Measurements from ENCODE around the gene NT5C. TPM values are rescaled to one million over a fixed set of nuclear protein-coding genes. Genes with fewer than 3 reads are reported as not detected.

The NT5C gene
- total RNA-seq, 1 experiment from 2014 or later = 116 TPM

DNA sequence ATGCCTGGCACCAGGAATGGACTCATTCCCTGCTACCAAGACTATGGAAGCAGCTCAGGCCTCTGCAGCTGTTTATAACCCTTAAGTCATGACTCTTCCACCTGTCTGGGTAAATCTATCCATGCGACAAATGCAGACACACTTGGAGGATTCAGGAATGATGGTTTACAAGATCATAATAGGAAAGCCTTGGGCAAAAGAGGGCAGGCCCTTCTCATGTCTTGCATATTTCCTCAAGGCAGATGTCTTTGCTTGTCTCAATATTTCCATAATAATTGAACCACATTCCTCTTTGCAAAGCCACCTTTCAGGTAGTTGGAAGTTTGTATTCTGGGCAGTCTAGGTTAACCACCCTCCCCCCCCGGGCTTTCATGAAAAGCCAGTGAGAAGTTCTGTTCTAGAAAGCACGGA, 23.7 kb upstream of the NT5C start:
- Histone ChIP-seq H4K20me1 (ENCODE audit: low read length) (peaks cover 35% of the 10 kb centered on the region), H3K4me1 (ENCODE audit: insufficient read depth, low read length) (peaks cover 49% of the 10 kb centered on the region), H3K9me2 (replicated peaks; ENCODE audit: low read length) (no peaks in the 10 kb centered on the region), H3F3A (ENCODE audit: low read length, unreplicated experiment) (peaks cover 18% of the 10 kb centered on the region), H3K79me2 (ENCODE audit: low read length) (peaks cover 56% of the 10 kb centered on the region), H3K36me3 (ENCODE audit: low read depth, low read length) (0 out of 2 replicates have a peak, but pooled peaks cover 6% of the 10 kb centered on the region), H3K9me3 (ENCODE audit: low read length) (no peaks in the 10 kb centered on the region), H3K4me2 (ENCODE audit: low read length) (peak overlapping the region; percentile 61), H2AFZ (ENCODE audit: low read length) (0 out of 2 replicates have a peak overlapping the region, but pooled peaks have one; percentile 17), H3K27ac (ENCODE audit: low read length) (peak overlapping the region; percentile 63), H3K4me3 (ENCODE audit: low read length) (peak overlapping the region; percentile 25; the same call in 1 of the 2 replicates), H3K9ac (ENCODE audit: low read length) (no peak overlapping the region), H3K27me3 (ENCODE audit: low read length) (no peaks in the 10 kb centered on the region)
- DNase-seq = peak; percentile 43
- ATAC-seq = no peak
- BruUV-seq (replicated peaks) = no TSS peak
- ChIA-PET POLR2A (ENCODE audit: unreplicated experiment) (interaction anchor here (0.6 kb wide), 1 partner anchor 19 kb away, joined by 3 read pairs; no protein-coding TSS in a partner anchor), CTCF (interaction anchor here (1.0 kb wide), 1 partner anchor 42 kb away, joined by 3 read pairs; no protein-coding TSS in a partner anchor)
- intact Hi-C loops (cut with micrococcal nuclease) = loop anchor here (2.0 kb wide), 1 partner anchor 30 kb away; no protein-coding TSS in a partner anchor
- TF ChIP-seq, protein P1, sequence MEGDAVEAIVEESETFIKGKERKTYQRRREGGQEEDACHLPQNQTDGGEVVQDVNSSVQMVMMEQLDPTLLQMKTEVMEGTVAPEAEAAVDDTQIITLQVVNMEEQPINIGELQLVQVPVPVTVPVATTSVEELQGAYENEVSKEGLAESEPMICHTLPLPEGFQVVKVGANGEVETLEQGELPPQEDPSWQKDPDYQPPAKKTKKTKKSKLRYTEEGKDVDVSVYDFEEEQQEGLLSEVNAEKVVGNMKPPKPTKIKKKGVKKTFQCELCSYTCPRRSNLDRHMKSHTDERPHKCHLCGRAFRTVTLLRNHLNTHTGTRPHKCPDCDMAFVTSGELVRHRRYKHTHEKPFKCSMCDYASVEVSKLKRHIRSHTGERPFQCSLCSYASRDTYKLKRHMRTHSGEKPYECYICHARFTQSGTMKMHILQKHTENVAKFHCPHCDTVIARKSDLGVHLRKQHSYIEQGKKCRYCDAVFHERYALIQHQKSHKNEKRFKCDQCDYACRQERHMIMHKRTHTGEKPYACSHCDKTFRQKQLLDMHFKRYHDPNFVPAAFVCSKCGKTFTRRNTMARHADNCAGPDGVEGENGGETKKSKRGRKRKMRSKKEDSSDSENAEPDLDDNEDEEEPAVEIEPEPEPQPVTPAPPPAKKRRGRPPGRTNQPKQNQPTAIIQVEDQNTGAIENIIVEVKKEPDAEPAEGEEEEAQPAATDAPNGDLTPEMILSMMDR (conservative IDR thresholded peaks at IDR 0.05; ENCODE audit: low read depth, low read length) = no peak
- TF ChIP-seq EZH2phosphoT487 (IDR thresholded peaks at IDR 0.05; ENCODE audit: borderline replicate concordance, low read length) = no peak
- no peak for TF ChIP-seq EZH2 (IDR thresholded peaks at IDR 0.05; ENCODE audit: low read length, unreplicated experiment)

DNA sequence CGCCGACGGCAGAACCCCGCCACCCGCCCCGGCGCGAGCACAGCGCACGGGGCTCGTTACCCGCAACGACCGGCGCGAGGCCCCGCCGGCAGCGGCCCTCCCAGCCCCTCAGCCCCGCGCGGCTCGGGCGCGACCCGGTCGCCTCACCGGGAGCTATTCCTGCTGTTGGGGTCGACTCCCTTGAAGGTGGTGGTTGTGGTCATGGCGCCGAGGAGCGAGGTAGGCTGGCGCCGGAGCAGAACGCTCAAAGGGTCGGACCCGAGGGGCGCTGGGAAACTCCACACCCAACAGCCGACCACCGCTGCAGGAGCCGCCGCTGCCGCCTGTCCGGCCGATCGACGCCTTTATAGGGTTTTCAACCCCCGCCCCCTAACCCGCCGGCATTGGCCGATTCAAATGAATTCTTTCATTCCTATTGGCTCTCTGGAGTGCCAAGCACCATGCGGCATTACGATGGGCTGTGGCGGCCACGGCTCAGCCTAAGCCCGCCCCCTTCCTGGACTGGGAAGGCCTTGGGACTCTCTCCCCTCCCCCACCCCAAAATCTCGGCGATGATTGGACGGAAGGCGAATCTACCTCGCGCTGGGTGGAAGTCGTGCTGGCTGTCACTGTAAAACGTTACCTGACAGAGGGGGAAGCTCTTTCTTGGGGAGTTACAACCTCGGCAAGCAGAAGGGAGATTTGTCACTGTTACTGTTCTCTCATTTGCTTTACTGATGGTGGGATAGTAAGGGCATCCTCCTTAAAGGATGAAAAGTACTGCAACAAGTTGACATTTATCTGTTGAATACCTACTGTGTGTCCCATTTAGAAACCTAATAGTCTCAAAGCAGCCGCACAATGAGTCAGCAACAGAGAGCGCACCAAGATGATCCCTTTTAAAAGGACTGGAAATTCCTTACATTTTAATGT, 22.9 kb upstream of the NT5C start, which contains the start of gene JPT1:
Gene JPT1 (minus strand): TSS at position 318 of the 912 bp plus-strand sequence. CDS start 115 bp downstream, at position 203.
- ChIA-PET POLR2A (ENCODE audit: unreplicated experiment) (interaction anchor here (0.5 to 0.6 kb wide), 2 partner anchors 20 to 88 kb away, joined by 3 read pairs; no protein-coding TSS in a partner anchor), CTCF (interaction anchor here (0.6 to 1.0 kb wide), 2 partner anchors 41 to 47 kb away, joined by 3 to 4 read pairs; no protein-coding TSS in a partner anchor)
- ATAC-seq = peak; percentile 83
- no peaks in the 10 kb centered on the region for H3K9me3 ChIP-seq (ENCODE audit: low read length)
- H4K20me1 ChIP-seq (ENCODE audit: low read length) = peaks cover 43% of the 10 kb centered on the region
- H3K4me2 ChIP-seq (ENCODE audit: low read length) = peak within 1 kb of the TSS; percentile 95
- H3K9me2 ChIP-seq (replicated peaks; ENCODE audit: low read length) = no peaks in the 10 kb centered on the region
- peaks cover 10% of the 10 kb centered on the region for H3F3A ChIP-seq (ENCODE audit: low read length, unreplicated experiment)
- DNase-seq = peak; percentile 100
- intact Hi-C loops (cut with micrococcal nuclease) = loop anchor here (2.0 kb wide), 1 partner anchor 30 kb away; no protein-coding TSS in a partner anchor
- H3K79me2 ChIP-seq (ENCODE audit: low read length) = peaks cover 64% of the 10 kb centered on the region
- H2AFZ ChIP-seq (ENCODE audit: low read length) = 0 out of 2 replicates have a peak within 1 kb of the TSS, but pooled peaks have one; percentile 17
- H3K9ac ChIP-seq (ENCODE audit: low read length) = peak within 1 kb of the TSS; percentile 87
- TF ChIP-seq, protein P1 (conservative IDR thresholded peaks at IDR 0.05; ENCODE audit: low read depth, low read length) = no peak
- TF ChIP-seq EZH2 (IDR thresholded peaks at IDR 0.05; ENCODE audit: low read length, unreplicated experiment) (no peak), EZH2phosphoT487 (IDR thresholded peaks at IDR 0.05; ENCODE audit: borderline replicate concordance, low read length) (no peak)
- peak within 1 kb of the TSS; percentile 82 for H3K4me3 ChIP-seq (ENCODE audit: low read length)
- H3K27ac ChIP-seq (ENCODE audit: low read length) = peak within 1 kb of the TSS; percentile 63
- H3K36me3 ChIP-seq (ENCODE audit: low read depth, low read length) = peaks cover 6% of the 10 kb centered on the region; the same call in 1 of the 2 replicates
- no TSS peak for BruUV-seq (replicated peaks)
- peaks cover 47% of the 10 kb centered on the region for H3K4me1 ChIP-seq (ENCODE audit: insufficient read depth, low read length)
- H3K27me3 ChIP-seq (ENCODE audit: low read length) = no peaks in the 10 kb centered on the region

Data from PC-3 (cell line).